Astrocyte (in vitro differentiated cells and primary cell): ENCODE data around the gene ANKRD12.

Source experiments
- EZH2 ChIP-seq: IDR thresholded peaks from 2 replicates; pipeline ENCODE4 v1.6.1; 2012; ENCODE audit warnings: mild to moderate bottlenecking, low read length, inconsistent platforms; ENCODE audit not compliant: insufficient read depth
- TF ChIP-seq, protein P1 (sequence below): IDR thresholded peaks from 2 replicates; pipeline ENCODE4 v1.5.1; 2011; ENCODE audit warnings: low read depth, mild to moderate bottlenecking, inconsistent platforms, low read length, moderate library complexity; ENCODE audit not compliant: insufficient read depth

DNA sequence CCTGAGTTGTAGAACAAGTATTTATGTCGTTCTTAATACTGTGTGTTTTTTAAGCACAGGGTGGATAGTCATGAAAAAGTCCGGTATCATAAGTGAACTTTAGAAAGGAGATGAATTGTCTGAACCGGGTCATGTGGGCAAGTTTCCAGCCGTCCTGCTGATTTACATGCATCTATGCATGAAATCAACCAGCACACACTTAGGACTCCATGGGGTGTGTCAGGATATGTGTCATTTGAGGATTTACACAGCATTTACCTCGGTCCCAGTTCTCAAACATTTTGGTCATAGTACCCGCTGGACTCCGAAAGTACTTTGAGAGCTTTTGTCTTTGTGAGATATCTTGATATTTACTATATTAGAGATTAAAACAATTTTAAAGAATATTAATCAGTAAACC, 150.5 kb downstream of the ANKRD12 start:
- no peak for TF ChIP-seq EZH2
- TF ChIP-seq, protein P1, sequence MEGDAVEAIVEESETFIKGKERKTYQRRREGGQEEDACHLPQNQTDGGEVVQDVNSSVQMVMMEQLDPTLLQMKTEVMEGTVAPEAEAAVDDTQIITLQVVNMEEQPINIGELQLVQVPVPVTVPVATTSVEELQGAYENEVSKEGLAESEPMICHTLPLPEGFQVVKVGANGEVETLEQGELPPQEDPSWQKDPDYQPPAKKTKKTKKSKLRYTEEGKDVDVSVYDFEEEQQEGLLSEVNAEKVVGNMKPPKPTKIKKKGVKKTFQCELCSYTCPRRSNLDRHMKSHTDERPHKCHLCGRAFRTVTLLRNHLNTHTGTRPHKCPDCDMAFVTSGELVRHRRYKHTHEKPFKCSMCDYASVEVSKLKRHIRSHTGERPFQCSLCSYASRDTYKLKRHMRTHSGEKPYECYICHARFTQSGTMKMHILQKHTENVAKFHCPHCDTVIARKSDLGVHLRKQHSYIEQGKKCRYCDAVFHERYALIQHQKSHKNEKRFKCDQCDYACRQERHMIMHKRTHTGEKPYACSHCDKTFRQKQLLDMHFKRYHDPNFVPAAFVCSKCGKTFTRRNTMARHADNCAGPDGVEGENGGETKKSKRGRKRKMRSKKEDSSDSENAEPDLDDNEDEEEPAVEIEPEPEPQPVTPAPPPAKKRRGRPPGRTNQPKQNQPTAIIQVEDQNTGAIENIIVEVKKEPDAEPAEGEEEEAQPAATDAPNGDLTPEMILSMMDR = no peak
